Loucy (cell line): ENCODE results near the gene UBE4B.
A peak's percentile ranks its signal among the peaks of the same experiment; 100 is the strongest.

Source experiments
- H2AFZ ChIP-seq: fragments of 200-600 bp; sonication (generic); 2 replicates; pipeline ENCODE4 v1.6.0; 2016; ENCODE audit warnings: antibody characterized with exemption, mild to moderate bottlenecking, low read length, moderate library complexity
- H3F3A ChIP-seq: fragments of 200-600 bp; 2 replicates; pipeline ENCODE4 v1.6.0; 2016; ENCODE audit warnings: antibody characterized with exemption, low read depth, mild to moderate bottlenecking
- H3K27me3 ChIP-seq: fragments of 200-600 bp; sonication (generic); 2 replicates; pipeline ENCODE4 v1.6.1; 2014; ENCODE audit warnings: low read length, mild to moderate bottlenecking; ENCODE audit not compliant: insufficient read depth, poor library complexity, severe bottlenecking
- H3K36me3 ChIP-seq: fragments of 200-600 bp; sonication (generic); 2 replicates; pipeline ENCODE4 v1.6.1; 2016; ENCODE audit warnings: low read length; ENCODE audit not compliant: insufficient read depth
- H3K4me1 ChIP-seq: fragments of 200-600 bp; sonication (generic); 2 replicates; pipeline ENCODE4 v1.5.1; 2014; ENCODE audit warnings: low read length, mild to moderate bottlenecking; ENCODE audit not compliant: insufficient read depth, poor library complexity, severe bottlenecking
- H3K4me2 ChIP-seq: fragments of 200-600 bp; sonication (generic); 2 replicates; pipeline ENCODE4 v1.6.0; 2014; ENCODE audit warnings: antibody characterized with exemption, low read length, low read depth, mild to moderate bottlenecking; ENCODE audit not compliant: poor library complexity, severe bottlenecking
- H3K4me3 ChIP-seq: fragments of 200-600 bp; sonication (generic); 2 replicates; pipeline ENCODE4 v1.5.1; 2014; ENCODE audit warnings: low read length, mild to moderate bottlenecking, mixed read lengths; ENCODE audit not compliant: poor library complexity, severe bottlenecking
- H3K79me2 ChIP-seq: fragments of 200-600 bp; sonication (generic); 2 replicates; pipeline ENCODE4 v1.6.1; 2014; ENCODE audit warnings: low read length; ENCODE audit not compliant: insufficient read depth
- H3K9ac ChIP-seq: fragments of 200-600 bp; sonication (generic); 2 replicates; pipeline ENCODE4 v1.6.0; 2014; ENCODE audit warnings: mild to moderate bottlenecking, low read depth, low read length, moderate library complexity; ENCODE audit not compliant: poor library complexity, severe bottlenecking
- H3K9me2 ChIP-seq: fragments of 200-600 bp; sonication (generic); replicated peaks from 2 replicates; pipeline ENCODE4 v1.6.1; 2016; ENCODE audit warnings: low read depth, low read length, mixed read lengths
- H3K9me3 ChIP-seq: fragments of 200-600 bp; sonication (generic); 2 replicates; pipeline ENCODE4 v1.6.1; 2014; ENCODE audit warnings: mild to moderate bottlenecking, antibody characterized with exemption, low read length, low read depth; ENCODE audit not compliant: insufficient read depth
- H4K20me1 ChIP-seq: fragments of 200-600 bp; sonication (generic); 2 replicates; pipeline ENCODE4 v1.6.0; 2014; ENCODE audit warnings: antibody characterized with exemption, low read length, mild to moderate bottlenecking; ENCODE audit not compliant: insufficient read depth, poor library complexity, severe bottlenecking
- CTCF ChIP-seq: fragments of 200-600 bp; sonication (generic); conservative IDR thresholded peaks from 2 replicates; pipeline ENCODE4 v1.5.1; 2014; ENCODE audit warnings: mild to moderate bottlenecking, antibody characterized with exemption, low read length
- EZH2phosphoT487 ChIP-seq: fragments of 200-600 bp; IDR thresholded peaks from 2 replicates; pipeline ENCODE4 v1.6.1; 2018; ENCODE audit warnings: antibody characterized with exemption, mild to moderate bottlenecking, moderate library complexity, borderline replicate concordance

UBE4B gene

GRCh38 chr1:10209905-10210810, 177.4 kb downstream of the UBE4B start, which contains the start of gene KIF1B:
Gene KIF1B (plus strand): TSS chr1:10210570. CDS start chr1:10232329, 21,759 bp downstream.
- Histone ChIP-seq H3K4me3 (peak within 1 kb of the TSS; percentile 100), H3K4me1 (peaks cover 27% of the 10 kb centered on the region), H3K36me3 (no peaks in the 10 kb centered on the region), H3K4me2 (peak within 1 kb of the TSS; percentile 99), H3K9me2 (no peaks in the 10 kb centered on the region), H3F3A (peaks cover 3% of the 10 kb centered on the region; the same call in 1 of the 2 replicates), H3K27me3 (no peaks in the 10 kb centered on the region), H3K79me2 (peaks cover 30% of the 10 kb centered on the region), H3K9ac (peak within 1 kb of the TSS; percentile 96), H3K9me3 (no peaks in the 10 kb centered on the region), H4K20me1 (peaks cover 15% of the 10 kb centered on the region), H2AFZ (peak within 1 kb of the TSS; percentile 100)
- TF ChIP-seq EZH2phosphoT487 (no peak), CTCF (peak; percentile 78)

- peaks cover 3% of the 10 kb centered on the region; the same call in 1 of the 2 replicates for H3F3A ChIP-seq
- H3K9ac ChIP-seq: peak overlapping the region; percentile 96
- H3K4me3 ChIP-seq: peak overlapping the region; percentile 100
- peak overlapping the region; percentile 90 for H2AFZ ChIP-seq
- no peaks in the 10 kb centered on the region for H3K9me3 ChIP-seq
- H3K79me2 ChIP-seq: peaks cover 38% of the 10 kb centered on the region
- TF ChIP-seq CTCF (no peak), EZH2phosphoT487 (no peak)
- H4K20me1 ChIP-seq: peaks cover 16% of the 10 kb centered on the region
- H3K36me3 ChIP-seq: no peaks in the 10 kb centered on the region
- peaks cover 34% of the 10 kb centered on the region for H3K4me1 ChIP-seq
- H3K4me2 ChIP-seq: peak overlapping the region; percentile 99
- no peaks in the 10 kb centered on the region for H3K27me3 ChIP-seq
- no peaks in the 10 kb centered on the region for H3K9me2 ChIP-seq
Observed at GRCh38 chr1:10210841-10211804, 178.4 kb downstream of the UBE4B start.

- peaks cover 44% of the 10 kb centered on the region for H3K79me2 ChIP-seq
- H3K36me3 ChIP-seq: no peaks in the 10 kb centered on the region
- no peaks in the 10 kb centered on the region for H3K9me2 ChIP-seq
- TF ChIP-seq CTCF: no peak
- no peak for TF ChIP-seq EZH2phosphoT487
- H3K9me3 ChIP-seq: no peaks in the 10 kb centered on the region
- peaks cover 40% of the 10 kb centered on the region for H3K4me1 ChIP-seq
- peak overlapping the region; percentile 96 for H3K9ac ChIP-seq
- peaks cover 18% of the 10 kb centered on the region for H4K20me1 ChIP-seq
- peaks cover 3% of the 10 kb centered on the region; the same call in 1 of the 2 replicates for H3F3A ChIP-seq
- H2AFZ ChIP-seq: peak overlapping the region; percentile 90
- peak overlapping the region; percentile 100 for H3K4me3 ChIP-seq
- no peaks in the 10 kb centered on the region for H3K27me3 ChIP-seq
- H3K4me2 ChIP-seq: peak overlapping the region; percentile 99
Observed at GRCh38 chr1:10211805-10212410, 179.2 kb downstream of the UBE4B start.
